Loucy (cell line): ENCODE results near the gene COPS7A.
A peak's percentile ranks its signal among the peaks of the same experiment; 100 is the strongest.

Experiments
- H2AFZ ChIP-seq: fragments of 200-600 bp; sonication (generic); 2 replicates; pipeline ENCODE4 v1.6.0; 2016; ENCODE audit warnings: antibody characterized with exemption, mild to moderate bottlenecking, low read length, moderate library complexity
- H3F3A ChIP-seq: fragments of 200-600 bp; 2 replicates; pipeline ENCODE4 v1.6.0; 2016; ENCODE audit warnings: antibody characterized with exemption, low read depth, mild to moderate bottlenecking
- H3K27me3 ChIP-seq: fragments of 200-600 bp; sonication (generic); 2 replicates; pipeline ENCODE4 v1.6.1; 2014; ENCODE audit warnings: low read length, mild to moderate bottlenecking; ENCODE audit not compliant: insufficient read depth, poor library complexity, severe bottlenecking
- H3K36me3 ChIP-seq: fragments of 200-600 bp; sonication (generic); 2 replicates; pipeline ENCODE4 v1.6.1; 2016; ENCODE audit warnings: low read length; ENCODE audit not compliant: insufficient read depth
- H3K4me1 ChIP-seq: fragments of 200-600 bp; sonication (generic); 2 replicates; pipeline ENCODE4 v1.5.1; 2014; ENCODE audit warnings: low read length, mild to moderate bottlenecking; ENCODE audit not compliant: insufficient read depth, poor library complexity, severe bottlenecking
- H3K4me2 ChIP-seq: fragments of 200-600 bp; sonication (generic); 2 replicates; pipeline ENCODE4 v1.6.0; 2014; ENCODE audit warnings: antibody characterized with exemption, low read length, low read depth, mild to moderate bottlenecking; ENCODE audit not compliant: poor library complexity, severe bottlenecking
- H3K4me3 ChIP-seq: fragments of 200-600 bp; sonication (generic); 2 replicates; pipeline ENCODE4 v1.5.1; 2014; ENCODE audit warnings: low read length, mild to moderate bottlenecking, mixed read lengths; ENCODE audit not compliant: poor library complexity, severe bottlenecking
- H3K79me2 ChIP-seq: fragments of 200-600 bp; sonication (generic); 2 replicates; pipeline ENCODE4 v1.6.1; 2014; ENCODE audit warnings: low read length; ENCODE audit not compliant: insufficient read depth
- H3K9ac ChIP-seq: fragments of 200-600 bp; sonication (generic); 2 replicates; pipeline ENCODE4 v1.6.0; 2014; ENCODE audit warnings: mild to moderate bottlenecking, low read depth, low read length, moderate library complexity; ENCODE audit not compliant: poor library complexity, severe bottlenecking
- H3K9me2 ChIP-seq: fragments of 200-600 bp; sonication (generic); replicated peaks from 2 replicates; pipeline ENCODE4 v1.6.1; 2016; ENCODE audit warnings: low read depth, low read length, mixed read lengths
- H3K9me3 ChIP-seq: fragments of 200-600 bp; sonication (generic); 2 replicates; pipeline ENCODE4 v1.6.1; 2014; ENCODE audit warnings: mild to moderate bottlenecking, antibody characterized with exemption, low read length, low read depth; ENCODE audit not compliant: insufficient read depth
- H4K20me1 ChIP-seq: fragments of 200-600 bp; sonication (generic); 2 replicates; pipeline ENCODE4 v1.6.0; 2014; ENCODE audit warnings: antibody characterized with exemption, low read length, mild to moderate bottlenecking; ENCODE audit not compliant: insufficient read depth, poor library complexity, severe bottlenecking
- EZH2phosphoT487 ChIP-seq: fragments of 200-600 bp; IDR thresholded peaks from 2 replicates; pipeline ENCODE4 v1.6.1; 2018; ENCODE audit warnings: antibody characterized with exemption, mild to moderate bottlenecking, moderate library complexity, borderline replicate concordance
- TF ChIP-seq, protein P1 (sequence below): fragments of 200-600 bp; sonication (generic); conservative IDR thresholded peaks from 2 replicates; pipeline ENCODE4 v1.5.1; 2014; ENCODE audit warnings: mild to moderate bottlenecking, antibody characterized with exemption, low read length

The COPS7A gene

DNA sequence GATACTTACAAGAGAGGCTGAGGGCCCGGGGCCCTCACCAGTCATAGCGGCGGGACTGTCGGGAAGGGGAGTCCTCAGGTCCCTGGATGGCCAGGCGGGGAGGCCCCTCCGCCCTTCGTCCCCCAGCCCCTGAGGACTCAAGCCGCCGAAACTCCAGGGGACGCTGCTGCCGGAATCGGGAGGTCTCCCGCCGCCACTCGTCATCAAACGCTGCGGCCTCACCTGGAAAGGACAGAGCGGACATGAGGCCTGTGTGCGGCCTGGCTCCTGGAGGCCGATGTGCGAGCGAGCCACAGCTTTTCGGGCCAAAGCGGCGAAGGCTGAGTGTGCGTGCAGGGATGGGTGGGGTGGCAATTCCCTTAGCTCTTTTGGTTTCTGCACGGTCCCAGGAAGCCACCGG is 24.9 kb downstream of the COPS7A start:
- H2AFZ ChIP-seq, result no peak overlapping the region
- peaks cover 13% of the 10 kb centered on the region for H4K20me1 ChIP-seq
- no peaks in the 10 kb centered on the region for H3K9me2 ChIP-seq
- peaks cover 36% of the 10 kb centered on the region for H3K4me1 ChIP-seq
- peaks cover 30% of the 10 kb centered on the region for H3K79me2 ChIP-seq
- H3K9me3 ChIP-seq, result no peaks in the 10 kb centered on the region
- peaks cover 3% of the 10 kb centered on the region for H3K27me3 ChIP-seq
- TF ChIP-seq EZH2phosphoT487, result no peak
- TF ChIP-seq, protein P1, sequence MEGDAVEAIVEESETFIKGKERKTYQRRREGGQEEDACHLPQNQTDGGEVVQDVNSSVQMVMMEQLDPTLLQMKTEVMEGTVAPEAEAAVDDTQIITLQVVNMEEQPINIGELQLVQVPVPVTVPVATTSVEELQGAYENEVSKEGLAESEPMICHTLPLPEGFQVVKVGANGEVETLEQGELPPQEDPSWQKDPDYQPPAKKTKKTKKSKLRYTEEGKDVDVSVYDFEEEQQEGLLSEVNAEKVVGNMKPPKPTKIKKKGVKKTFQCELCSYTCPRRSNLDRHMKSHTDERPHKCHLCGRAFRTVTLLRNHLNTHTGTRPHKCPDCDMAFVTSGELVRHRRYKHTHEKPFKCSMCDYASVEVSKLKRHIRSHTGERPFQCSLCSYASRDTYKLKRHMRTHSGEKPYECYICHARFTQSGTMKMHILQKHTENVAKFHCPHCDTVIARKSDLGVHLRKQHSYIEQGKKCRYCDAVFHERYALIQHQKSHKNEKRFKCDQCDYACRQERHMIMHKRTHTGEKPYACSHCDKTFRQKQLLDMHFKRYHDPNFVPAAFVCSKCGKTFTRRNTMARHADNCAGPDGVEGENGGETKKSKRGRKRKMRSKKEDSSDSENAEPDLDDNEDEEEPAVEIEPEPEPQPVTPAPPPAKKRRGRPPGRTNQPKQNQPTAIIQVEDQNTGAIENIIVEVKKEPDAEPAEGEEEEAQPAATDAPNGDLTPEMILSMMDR, result no peak
- no peaks in the 10 kb centered on the region for H3F3A ChIP-seq
- H3K4me2 ChIP-seq, result no peak overlapping the region
- H3K36me3 ChIP-seq, result peaks cover 31% of the 10 kb centered on the region; the same call in 1 of the 2 replicates
- H3K9ac ChIP-seq, result no peak overlapping the region
- no peak overlapping the region for H3K4me3 ChIP-seq

DNA sequence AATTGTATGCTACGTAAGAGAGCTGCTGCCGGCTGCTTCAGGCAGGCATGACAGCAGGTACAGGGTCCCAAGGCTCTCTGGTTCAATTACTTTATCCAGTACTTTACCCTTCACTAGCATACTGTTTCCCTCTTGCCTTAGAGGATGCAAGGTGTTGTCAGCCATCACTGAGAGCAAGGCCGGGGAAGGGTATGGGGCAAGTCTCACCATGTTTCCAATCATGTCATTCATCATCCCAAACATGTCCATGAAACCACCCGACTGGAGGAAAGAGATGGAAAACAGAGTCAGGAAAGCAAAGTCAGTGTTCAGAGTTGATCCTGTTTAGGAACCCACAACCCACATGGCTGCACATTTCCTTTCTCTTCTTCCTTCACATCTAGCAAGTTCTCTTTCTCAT is 26.7 kb downstream of the COPS7A start:
- H3K9me2 ChIP-seq, result no peaks in the 10 kb centered on the region
- peaks cover 30% of the 10 kb centered on the region for H3K79me2 ChIP-seq
- no peaks in the 10 kb centered on the region for H3K9me3 ChIP-seq
- peaks cover 31% of the 10 kb centered on the region; the same call in 1 of the 2 replicates for H3K36me3 ChIP-seq
- no peak overlapping the region for H3K4me3 ChIP-seq
- no peaks in the 10 kb centered on the region for H3F3A ChIP-seq
- peak overlapping the region; percentile 97 for H3K9ac ChIP-seq
- peak overlapping the region; percentile 98 for H3K4me2 ChIP-seq
- TF ChIP-seq, protein P1, result no peak
- H3K27me3 ChIP-seq, result peaks cover 3% of the 10 kb centered on the region
- peaks cover 32% of the 10 kb centered on the region for H3K4me1 ChIP-seq
- no peak overlapping the region for H2AFZ ChIP-seq
- peaks cover 13% of the 10 kb centered on the region for H4K20me1 ChIP-seq

DNA sequence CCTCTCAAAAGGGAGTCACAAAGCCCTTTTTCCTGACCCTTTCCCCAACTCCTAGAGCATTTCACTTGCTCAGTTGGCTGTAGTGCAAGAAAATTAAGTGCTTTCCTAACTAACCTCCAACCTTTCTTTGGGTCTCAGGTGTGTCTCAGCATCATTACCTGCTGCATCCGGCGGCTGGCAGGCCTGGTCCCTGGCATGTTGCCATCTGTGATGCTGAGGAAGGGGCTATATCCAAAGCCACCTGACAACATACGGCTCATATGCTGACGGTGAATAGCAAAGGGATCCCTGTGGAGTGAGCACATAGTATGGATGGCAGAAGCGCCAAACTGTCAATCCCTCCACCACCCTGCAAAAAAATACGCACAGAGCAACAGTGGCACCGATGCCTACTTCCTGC is 27.9 kb downstream of the COPS7A start:
- H2AFZ ChIP-seq, result no peak overlapping the region
- peak overlapping the region; percentile 97 for H3K9ac ChIP-seq
- no peak for TF ChIP-seq EZH2phosphoT487
- TF ChIP-seq, protein P1, result no peak
- peaks cover 26% of the 10 kb centered on the region for H3K4me1 ChIP-seq
- peaks cover 13% of the 10 kb centered on the region for H4K20me1 ChIP-seq
- H3K9me3 ChIP-seq, result no peaks in the 10 kb centered on the region
- H3K36me3 ChIP-seq, result peaks cover 31% of the 10 kb centered on the region; the same call in 1 of the 2 replicates
- peaks cover 3% of the 10 kb centered on the region for H3K27me3 ChIP-seq
- peaks cover 30% of the 10 kb centered on the region for H3K79me2 ChIP-seq
- no peaks in the 10 kb centered on the region for H3F3A ChIP-seq
- no peaks in the 10 kb centered on the region for H3K9me2 ChIP-seq
- H3K4me2 ChIP-seq, result peak overlapping the region; percentile 98
- H3K4me3 ChIP-seq, result peak overlapping the region; percentile 87
